GM12864 (cell line): ENCODE results near the gene TECPR1.

Source experiments
- DNase-seq: peaks from one replicate; pipeline ENCODE4 v3.0.0-alpha.2; 2011; ENCODE audit warnings: low read depth
- H3K4me3 ChIP-seq: 2 replicates; pipeline ENCODE4 v1.5.1; 2011; ENCODE audit warnings: mild to moderate bottlenecking, low read depth, low read length, control low read depth
- TF ChIP-seq, protein P1 (sequence below): IDR thresholded peaks from 2 replicates; pipeline ENCODE4 v1.5.1; 2011; ENCODE audit warnings: low read depth, mild to moderate bottlenecking, moderate library complexity, low read length, control low read depth, inconsistent platforms; ENCODE audit errors: missing control alignments

Gene TECPR1

DNA sequence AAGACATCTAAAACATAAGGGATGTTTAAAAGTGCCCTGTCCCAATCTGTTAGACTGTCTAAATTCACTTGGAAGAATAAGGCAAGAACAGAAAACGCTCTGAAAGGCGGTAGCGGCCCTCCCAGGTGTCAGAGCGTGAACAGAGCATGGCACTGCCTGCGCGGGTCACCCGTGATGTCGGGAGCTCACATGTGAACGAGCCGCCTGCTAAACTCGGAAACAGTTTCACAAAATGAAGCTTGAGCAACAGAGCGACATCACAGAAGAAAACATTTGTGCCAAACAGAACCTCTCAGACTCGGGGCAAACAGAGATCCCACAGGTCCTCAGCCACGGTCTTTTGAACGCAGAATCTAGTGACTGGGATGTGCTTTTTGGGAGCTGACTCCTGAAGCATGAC lies 42.3 kb upstream of the TECPR1 start:
- no peak for DNase-seq
- no peak overlapping the region for H3K4me3 ChIP-seq
- TF ChIP-seq, protein P1, sequence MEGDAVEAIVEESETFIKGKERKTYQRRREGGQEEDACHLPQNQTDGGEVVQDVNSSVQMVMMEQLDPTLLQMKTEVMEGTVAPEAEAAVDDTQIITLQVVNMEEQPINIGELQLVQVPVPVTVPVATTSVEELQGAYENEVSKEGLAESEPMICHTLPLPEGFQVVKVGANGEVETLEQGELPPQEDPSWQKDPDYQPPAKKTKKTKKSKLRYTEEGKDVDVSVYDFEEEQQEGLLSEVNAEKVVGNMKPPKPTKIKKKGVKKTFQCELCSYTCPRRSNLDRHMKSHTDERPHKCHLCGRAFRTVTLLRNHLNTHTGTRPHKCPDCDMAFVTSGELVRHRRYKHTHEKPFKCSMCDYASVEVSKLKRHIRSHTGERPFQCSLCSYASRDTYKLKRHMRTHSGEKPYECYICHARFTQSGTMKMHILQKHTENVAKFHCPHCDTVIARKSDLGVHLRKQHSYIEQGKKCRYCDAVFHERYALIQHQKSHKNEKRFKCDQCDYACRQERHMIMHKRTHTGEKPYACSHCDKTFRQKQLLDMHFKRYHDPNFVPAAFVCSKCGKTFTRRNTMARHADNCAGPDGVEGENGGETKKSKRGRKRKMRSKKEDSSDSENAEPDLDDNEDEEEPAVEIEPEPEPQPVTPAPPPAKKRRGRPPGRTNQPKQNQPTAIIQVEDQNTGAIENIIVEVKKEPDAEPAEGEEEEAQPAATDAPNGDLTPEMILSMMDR: no peak

DNA sequence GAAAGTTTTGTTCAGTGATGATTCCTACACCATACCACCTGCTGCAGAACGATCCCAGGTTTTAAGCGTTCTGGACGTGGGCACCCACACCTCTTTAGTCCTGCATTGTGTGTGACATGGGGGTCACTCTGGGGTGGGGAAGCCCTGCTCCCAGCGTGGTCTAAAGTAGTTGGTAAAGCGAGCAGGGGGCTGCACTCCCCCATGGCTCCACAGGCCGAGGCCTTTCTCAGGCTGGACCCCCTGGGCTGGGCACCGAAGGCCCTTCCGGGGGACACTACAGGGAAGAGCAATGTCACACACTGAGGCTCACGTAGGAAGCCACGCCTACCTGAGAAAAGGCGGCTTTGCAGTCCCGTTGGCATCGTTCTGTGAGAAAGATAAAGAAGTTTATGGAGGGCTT lies 41.7 kb upstream of the TECPR1 start:
- DNase-seq: no peak
- TF ChIP-seq, protein P1: no peak
- H3K4me3 ChIP-seq: no peak overlapping the region

DNA sequence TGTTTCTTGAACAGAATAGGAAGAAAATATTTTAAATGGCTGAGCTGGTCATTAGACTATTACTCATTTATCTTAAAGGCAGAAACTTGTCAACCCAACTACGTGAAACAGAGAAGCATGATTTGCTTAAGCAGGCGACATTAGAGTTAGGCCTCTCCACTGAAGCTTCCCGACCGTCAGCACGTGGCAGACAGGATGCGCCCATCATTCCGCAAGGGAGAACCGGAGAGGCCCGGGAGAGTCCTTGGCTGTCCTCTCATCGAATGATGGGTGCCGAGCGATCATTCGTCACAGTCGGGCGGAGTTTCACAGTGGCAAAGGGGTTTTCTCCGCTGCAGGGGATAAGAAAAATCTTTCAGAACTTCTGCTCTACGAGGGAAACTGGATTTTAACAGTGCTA lies 41.2 kb upstream of the TECPR1 start:
- no peak overlapping the region for H3K4me3 ChIP-seq
- TF ChIP-seq, protein P1: no peak
- DNase-seq: no peak

DNA sequence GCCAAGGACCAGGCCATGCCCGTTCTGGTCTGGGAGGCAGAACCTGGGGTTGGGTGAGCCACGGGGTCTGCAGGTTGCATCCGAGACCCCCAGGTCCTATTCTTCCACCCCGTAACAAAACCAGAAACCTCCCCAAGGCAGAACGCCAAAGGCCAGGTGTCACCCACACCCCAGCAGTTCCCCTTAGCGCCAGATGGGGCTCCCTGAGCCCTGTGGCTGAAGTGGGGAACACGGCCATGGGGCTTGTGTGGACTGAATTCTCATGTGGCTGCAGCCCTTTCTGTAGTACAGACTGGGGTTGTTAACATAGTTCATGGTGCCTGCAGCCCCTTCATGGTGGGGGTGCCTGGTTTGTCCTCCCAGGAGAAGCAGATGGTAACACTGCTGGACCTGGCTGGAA lies 39.7 kb upstream of the TECPR1 start:
- TF ChIP-seq, protein P1: peak; percentile 52
- H3K4me3 ChIP-seq: no peak overlapping the region
- no peak for DNase-seq

DNA sequence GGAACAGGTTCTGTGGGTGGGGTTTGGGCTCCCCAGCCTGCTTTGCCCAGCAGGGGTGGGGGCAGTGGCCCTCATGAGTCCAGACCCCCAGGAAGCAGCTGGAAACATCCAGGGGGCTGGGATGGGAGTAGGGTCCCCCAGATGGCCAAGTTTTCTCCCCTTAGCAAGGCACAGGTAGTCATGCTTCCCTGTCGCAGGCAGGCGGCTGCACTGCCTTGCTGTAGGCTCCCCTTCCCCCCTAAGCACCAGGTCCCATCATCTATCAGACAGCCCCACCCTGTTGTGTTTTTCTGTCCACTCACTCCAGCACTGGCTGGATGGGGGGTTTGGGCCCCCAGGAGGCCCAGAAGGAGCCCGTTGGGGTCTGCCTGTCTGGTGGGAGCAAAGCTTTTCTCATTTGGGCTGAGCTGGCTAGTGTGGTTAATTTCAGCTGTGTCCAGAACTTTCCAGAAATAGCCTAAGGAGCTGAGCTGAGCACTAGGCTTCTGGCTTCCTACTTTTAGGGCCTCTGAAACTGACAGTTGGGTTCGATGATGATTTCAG lies 37.4 kb upstream of the TECPR1 start:
- TF ChIP-seq, protein P1: no peak
- no peak for DNase-seq
- no peak overlapping the region for H3K4me3 ChIP-seq

DNA sequence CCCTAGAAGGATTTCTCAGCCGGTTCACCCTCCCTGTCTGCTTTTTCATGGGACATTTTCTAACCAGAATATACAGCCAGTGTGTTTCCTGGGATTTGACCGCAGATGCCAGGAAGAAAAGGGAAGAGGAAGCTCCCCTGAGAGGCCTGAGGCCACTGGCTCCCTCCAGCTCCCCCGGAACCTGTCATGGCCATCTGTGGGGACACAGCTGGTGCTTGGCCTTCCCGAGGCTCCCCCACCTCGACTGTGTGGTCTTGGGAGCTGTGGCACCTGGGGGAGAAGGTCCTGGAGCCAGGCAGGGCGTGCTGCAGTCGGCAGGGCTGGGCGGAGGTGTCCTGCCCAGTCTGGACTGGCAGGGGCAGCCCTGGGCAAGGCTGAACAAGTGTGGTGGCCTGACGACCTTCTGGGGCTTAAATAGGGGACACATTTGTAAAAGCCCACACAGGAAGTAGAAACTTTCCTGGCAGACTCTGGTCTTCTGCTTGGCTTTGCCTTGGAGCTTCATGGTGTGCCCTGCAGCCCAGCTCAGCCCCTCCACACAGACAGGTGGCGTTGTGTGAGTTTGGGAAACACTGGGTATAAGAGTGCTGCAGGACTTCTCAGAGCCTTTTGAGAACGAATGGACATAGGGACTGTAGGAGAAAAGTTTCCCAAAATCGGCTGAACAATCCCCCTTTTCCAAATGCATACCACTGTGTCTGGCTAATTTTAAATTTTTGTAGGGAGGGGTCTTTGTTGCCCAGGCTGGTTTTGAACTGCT lies 36.2 kb upstream of the TECPR1 start:
- no peak overlapping the region for H3K4me3 ChIP-seq
- TF ChIP-seq, protein P1: no peak
- DNase-seq: no peak

DNA sequence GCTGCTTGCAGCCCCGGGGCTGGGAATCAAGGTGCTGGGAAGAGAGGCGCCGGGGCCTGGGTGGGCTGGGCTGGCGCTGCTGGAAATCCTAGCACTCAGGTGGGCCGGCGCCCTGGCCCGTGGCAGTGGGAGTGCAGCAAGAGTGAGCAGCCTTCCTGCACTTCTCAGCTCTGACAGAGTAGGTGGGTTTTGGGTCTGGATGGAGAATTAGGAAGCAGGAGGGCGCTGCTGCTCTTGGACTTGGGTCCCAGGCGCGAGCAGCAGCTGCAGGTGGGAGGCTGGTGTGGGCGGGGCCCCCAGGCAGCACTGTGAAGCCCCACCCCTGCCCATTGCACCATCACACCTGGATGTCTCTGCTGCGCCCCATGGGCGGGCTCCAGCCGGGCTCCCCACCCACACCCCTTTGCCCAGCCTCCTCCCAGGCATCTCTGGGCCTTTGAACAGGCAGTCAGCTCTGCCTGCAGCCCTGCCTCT lies 35.5 kb upstream of the TECPR1 start:
- TF ChIP-seq, protein P1: no peak
- H3K4me3 ChIP-seq: no peak overlapping the region
- DNase-seq: no peak
